Measurements from ENCODE around the gene NSUN2.
"Not testable (repeated sequence)": the region's sequence is repeated elsewhere in the genome, so short reads cannot be mapped to it uniquely, and the experiment has no call there.

NSUN2 gene

GRCh38 chr5:6632888-6633468, at the start of gene NSUN2, which contains the start of gene SRD5A1:
Gene NSUN2, minus strand, starts transcription at chr5:6633044. Its CDS starts 65 bp downstream, at chr5:6632979.
Gene SRD5A1, plus strand, starts transcription at chr5:6633440. Its CDS starts 137 bp downstream, at chr5:6633577.
- peak; percentile 92 for DNase-seq (ENCODE audit: low read depth)

GRCh38 chr5:6682239-6682638, 49.4 kb upstream of the NSUN2 start:
- DNase-seq (ENCODE audit: low read depth), result no peak

GRCh38 chr5:6681682-6682081, 48.8 kb upstream of the NSUN2 start:
- DNase-seq (ENCODE audit: low read depth), result no peak

DNA sequence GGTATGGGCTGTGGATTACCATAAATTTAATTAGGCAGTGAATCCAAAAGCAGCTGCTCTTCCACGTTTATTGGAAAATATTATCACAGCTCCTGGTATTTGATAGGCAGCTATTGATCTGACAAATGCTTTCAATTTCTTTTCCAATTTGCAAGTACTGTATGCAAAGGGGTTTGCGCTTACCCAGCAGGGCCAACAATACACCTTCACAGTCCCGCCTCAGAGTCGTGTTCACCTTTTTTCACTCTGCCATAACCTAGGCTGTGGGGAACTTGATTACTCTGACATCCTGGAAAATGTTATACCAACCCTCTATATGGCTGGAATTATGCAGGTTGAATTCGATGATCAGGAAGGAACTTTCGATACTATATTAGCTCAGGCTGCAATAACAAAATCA, 48.1 kb upstream of the NSUN2 start:
- DNase-seq (ENCODE audit: low read depth), result no peak

- DNase-seq (ENCODE audit: low read depth), result no peak
Measured at GRCh38 chr5:6678385-6678784, 45.5 kb upstream of the NSUN2 start.

DNA sequence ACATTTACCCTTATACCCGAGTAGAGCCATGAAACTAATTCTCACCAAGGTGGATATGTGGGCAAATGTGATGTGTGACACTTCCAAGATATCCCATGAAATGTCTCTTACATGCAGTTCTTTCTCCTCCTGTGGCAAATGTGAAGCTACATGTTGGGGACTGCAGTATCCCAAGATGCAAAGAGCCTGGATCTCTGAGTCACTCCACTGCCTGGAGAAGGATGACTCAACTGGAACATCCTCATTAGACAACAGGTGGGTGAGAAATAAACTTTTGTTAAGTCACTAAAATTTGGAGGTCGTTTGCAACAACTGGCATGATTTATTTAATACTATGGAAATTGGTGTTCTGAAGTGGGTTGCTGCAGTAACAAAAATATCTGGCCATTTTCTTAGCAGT, 43.9 kb upstream of the NSUN2 start:
- DNase-seq (ENCODE audit: low read depth), result peak; percentile 17

GRCh38 chr5:6675784-6676491, 43.1 kb upstream of the NSUN2 start:
- no peak for DNase-seq (ENCODE audit: low read depth)

GRCh38 chr5:6674886-6675285, 42.0 kb upstream of the NSUN2 start:
- no peak for DNase-seq (ENCODE audit: low read depth)

DNA sequence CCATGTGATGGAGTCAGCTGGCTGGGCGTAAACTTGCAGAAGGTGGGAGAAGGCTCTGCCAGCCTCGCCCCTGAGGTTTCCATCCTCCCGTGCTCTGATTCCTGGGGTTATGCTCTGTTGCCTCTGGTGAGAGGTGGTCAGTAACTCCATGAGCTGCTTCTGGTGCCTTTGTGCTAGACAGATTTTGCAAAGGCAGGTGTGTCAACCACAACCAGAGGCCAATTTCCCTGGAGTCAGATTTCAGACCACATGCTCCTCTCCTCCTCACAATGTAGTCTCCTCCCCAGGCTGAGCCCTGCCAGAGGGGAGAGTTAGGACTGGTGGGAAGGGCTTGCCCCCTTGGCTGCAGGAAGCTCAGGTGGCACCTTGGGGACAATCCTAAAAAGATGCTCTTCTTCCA, 41.6 kb upstream of the NSUN2 start:
- no peak for DNase-seq (ENCODE audit: low read depth)

DNA sequence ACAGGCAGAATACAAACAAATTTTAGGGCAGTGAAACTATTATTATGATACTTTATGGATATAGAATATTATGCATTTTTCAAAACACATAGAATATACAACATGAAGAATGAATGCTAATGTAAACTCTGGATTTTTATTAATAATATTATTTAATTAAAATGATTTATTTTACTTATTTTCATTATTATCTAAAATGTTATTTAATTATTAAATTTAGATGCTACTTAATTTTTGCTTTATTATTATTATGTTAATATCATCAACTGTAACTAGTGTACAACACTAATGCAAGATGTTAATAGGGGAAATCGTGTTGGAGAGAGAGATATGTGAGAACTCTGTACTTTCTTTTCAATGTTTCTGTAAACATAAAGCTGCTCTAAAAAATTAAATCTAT, 41.1 kb upstream of the NSUN2 start:
- DNase-seq (ENCODE audit: low read depth), result no peak

- DNase-seq (ENCODE audit: low read depth), result no peak
Measured at GRCh38 chr5:6673031-6673430, 40.2 kb upstream of the NSUN2 start.

DNA sequence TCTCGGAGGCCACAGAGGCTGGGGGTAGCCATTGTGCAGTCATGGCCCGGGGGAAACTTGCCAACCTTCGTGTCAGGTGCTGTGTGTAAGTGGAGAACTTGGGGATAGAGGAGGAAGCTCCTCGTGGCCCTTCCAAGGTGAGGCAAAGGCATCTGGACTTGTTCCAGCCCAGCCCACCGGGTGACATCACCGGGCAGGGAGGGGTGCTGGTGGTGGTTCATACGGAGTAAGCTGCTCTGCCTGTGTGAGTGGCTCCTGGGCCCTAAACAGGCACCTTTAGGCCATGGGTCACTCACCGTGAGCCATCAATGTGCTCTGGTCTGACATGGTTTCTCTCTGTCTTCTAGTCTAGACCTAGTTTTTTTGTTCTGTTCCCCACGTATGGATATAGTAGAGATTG, 35.9 kb upstream of the NSUN2 start:
- not testable (repeated sequence) for DNase-seq (ENCODE audit: low read depth)

DNA sequence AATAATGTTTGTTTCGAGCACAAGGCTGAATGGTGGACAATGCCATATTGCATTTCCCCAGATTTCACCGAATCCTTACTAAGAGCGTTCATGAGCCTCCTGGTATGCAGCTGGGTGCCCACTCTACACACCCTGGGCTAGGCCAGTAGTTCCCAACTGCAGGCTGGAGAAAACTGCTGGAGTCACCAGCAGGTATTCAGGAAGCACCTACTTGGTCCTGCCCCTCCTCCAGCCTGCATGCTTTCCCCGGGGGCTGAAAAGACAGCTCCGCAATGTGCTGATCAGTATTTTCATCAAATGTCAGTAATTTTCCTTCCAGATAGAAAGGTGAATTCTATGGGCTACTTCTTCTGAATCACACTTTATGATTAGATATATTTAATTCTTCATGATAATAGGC, 34.8 kb upstream of the NSUN2 start:
- DNase-seq (ENCODE audit: low read depth), result no peak

GRCh38 chr5:6666762-6667161, 33.9 kb upstream of the NSUN2 start:
- DNase-seq (ENCODE audit: low read depth), result no peak

DNA sequence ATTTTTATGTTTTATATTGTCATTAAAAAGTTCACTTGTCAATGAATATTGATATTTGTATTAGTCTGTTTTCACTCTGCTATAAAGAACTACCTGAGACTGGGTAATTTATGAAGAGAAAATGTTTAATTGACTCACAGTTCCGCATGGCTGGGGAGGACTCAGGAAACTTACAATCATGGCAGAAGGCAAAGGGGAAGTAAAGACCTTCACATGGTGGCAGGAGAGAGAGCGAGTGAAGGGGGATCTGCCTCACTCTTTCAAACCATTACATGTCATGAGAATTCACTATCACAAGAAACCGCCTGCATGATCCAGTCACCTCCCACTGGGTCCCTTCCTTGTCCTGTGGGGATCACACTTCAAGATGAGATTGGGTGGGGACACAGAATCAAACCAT, 27.8 kb upstream of the NSUN2 start:
- no peak for DNase-seq (ENCODE audit: low read depth)

GRCh38 chr5:6659941-6660684, 27.3 kb upstream of the NSUN2 start:
- DNase-seq (ENCODE audit: low read depth), result no peak

- DNase-seq (ENCODE audit: low read depth), result no peak
Measured at GRCh38 chr5:6656680-6657079, 23.8 kb upstream of the NSUN2 start.

DNA sequence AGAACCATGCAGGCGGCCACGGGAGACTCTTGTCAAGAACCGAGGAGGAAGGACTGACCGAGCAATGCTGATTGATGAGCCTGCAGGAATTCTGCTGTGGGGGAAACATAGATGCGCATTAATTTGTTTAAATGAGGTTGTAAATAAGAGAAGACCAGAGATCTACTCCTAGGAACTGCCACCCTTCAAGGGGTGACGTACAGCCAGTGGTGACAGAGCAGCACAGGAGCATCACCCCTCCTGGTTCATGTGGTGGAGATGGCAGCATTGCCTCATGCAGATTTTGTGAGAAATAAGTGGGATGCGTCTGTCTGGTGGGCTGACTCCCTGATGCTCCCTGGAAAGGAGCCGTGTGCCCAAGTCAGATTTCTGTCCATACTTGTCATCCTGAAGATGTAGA, 22.6 kb upstream of the NSUN2 start:
- DNase-seq (ENCODE audit: low read depth), result no peak

- no peak for DNase-seq (ENCODE audit: low read depth)
Measured at GRCh38 chr5:6652025-6652424, 19.2 kb upstream of the NSUN2 start.

DNA sequence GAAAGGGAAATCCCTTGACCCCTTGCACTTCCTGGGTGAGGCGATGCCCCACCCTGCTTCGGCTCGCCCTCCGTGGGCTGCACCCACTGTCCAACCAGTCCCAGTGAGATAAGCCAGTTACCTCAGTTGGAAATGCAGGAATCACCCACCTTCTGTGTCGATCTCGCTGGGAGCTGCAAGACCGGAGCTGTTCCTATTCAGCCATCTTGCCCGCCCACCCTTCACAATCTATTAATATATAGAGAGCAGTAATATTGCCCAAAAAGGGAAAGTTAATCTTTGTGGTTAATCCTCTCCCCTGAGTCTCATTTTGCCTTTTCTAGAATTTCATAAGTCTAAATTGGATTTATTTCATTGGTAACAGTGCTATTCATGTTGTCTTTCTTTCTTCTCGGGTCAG, 16.8 kb upstream of the NSUN2 start:
- DNase-seq (ENCODE audit: low read depth), result no peak

GRCh38 chr5:6649186-6649585, 16.3 kb upstream of the NSUN2 start:
- DNase-seq (ENCODE audit: low read depth), result no peak

- DNase-seq (ENCODE audit: low read depth), result not testable (repeated sequence)
Measured at GRCh38 chr5:6645571-6646362, 12.9 kb upstream of the NSUN2 start.

All from iris pigment epithelial cell (primary cell).